ENCODE measurements around the gene ST3GAL4.

The ST3GAL4 gene

GRCh38 chr11:126319374-126319740 lies 36.1 kb upstream of the ST3GAL4 start:
- no peaks in the 10 kb centered on the region for H3K27me3 Mint-ChIP-seq
- ATAC-seq (no peak), DNase-seq (no peak)
- H3K4me1 Mint-ChIP-seq = peaks cover 30% of the 10 kb centered on the region
- peaks cover 23% of the 10 kb centered on the region for H3K36me3 Mint-ChIP-seq (ENCODE audit: low read depth)
- H3K9me3 Mint-ChIP-seq = no peaks in the 10 kb centered on the region
- H3K27ac Mint-ChIP-seq = no peak overlapping the region
- H3K4me3 Mint-ChIP-seq = no peak overlapping the region

GRCh38 chr11:126322996-126323395 lies 32.5 kb upstream of the ST3GAL4 start:
- H3K36me3 Mint-ChIP-seq (ENCODE audit: low read depth) = peaks cover 9% of the 10 kb centered on the region
- ATAC-seq = no peak
- no peaks in the 10 kb centered on the region for H3K9me3 Mint-ChIP-seq
- no peak overlapping the region for H3K4me3 Mint-ChIP-seq
- H3K27ac Mint-ChIP-seq = no peak overlapping the region
- H3K4me1 Mint-ChIP-seq = peaks cover 16% of the 10 kb centered on the region
- DNase-seq = no peak
- H3K27me3 Mint-ChIP-seq = no peaks in the 10 kb centered on the region

- no peak overlapping the region for H3K4me3 Mint-ChIP-seq
- peaks cover 4% of the 10 kb centered on the region for H3K36me3 Mint-ChIP-seq (ENCODE audit: low read depth)
- peaks cover 18% of the 10 kb centered on the region for H3K4me1 Mint-ChIP-seq
- no peaks in the 10 kb centered on the region for H3K9me3 Mint-ChIP-seq
- ATAC-seq (no peak), DNase-seq (no peak)
- H3K27me3 Mint-ChIP-seq = no peaks in the 10 kb centered on the region
- peak overlapping the region; percentile 42 for H3K27ac Mint-ChIP-seq
These were observed 28.0 kb upstream of the ST3GAL4 start for GRCh38 chr11:126327281-126328000.

- H3K36me3 Mint-ChIP-seq (ENCODE audit: low read depth) = peaks cover 4% of the 10 kb centered on the region
- no peak overlapping the region for H3K4me3 Mint-ChIP-seq
- DNase-seq = no peak
- peak overlapping the region; percentile 42 for H3K27ac Mint-ChIP-seq
- no peak for ATAC-seq
- H3K4me1 Mint-ChIP-seq = peaks cover 22% of the 10 kb centered on the region
- H3K9me3 Mint-ChIP-seq = no peaks in the 10 kb centered on the region
- H3K27me3 Mint-ChIP-seq = no peaks in the 10 kb centered on the region
These were observed 27.5 kb upstream of the ST3GAL4 start for GRCh38 chr11:126328001-126328390.

- no peaks in the 10 kb centered on the region for H3K9me3 Mint-ChIP-seq
- no peak overlapping the region for H3K4me3 Mint-ChIP-seq
- peaks cover 22% of the 10 kb centered on the region for H3K4me1 Mint-ChIP-seq
- ATAC-seq (no peak), DNase-seq (no peak)
- H3K36me3 Mint-ChIP-seq (ENCODE audit: low read depth) = peaks cover 4% of the 10 kb centered on the region
- no peaks in the 10 kb centered on the region for H3K27me3 Mint-ChIP-seq
- no peak overlapping the region for H3K27ac Mint-ChIP-seq
These were observed 27.0 kb upstream of the ST3GAL4 start for GRCh38 chr11:126328444-126328843.

GRCh38 chr11:126328938-126329643 lies 26.4 kb upstream of the ST3GAL4 start:
- H3K4me3 Mint-ChIP-seq = no peak overlapping the region
- no peak for DNase-seq
- ATAC-seq = no peak
- peaks cover 4% of the 10 kb centered on the region for H3K36me3 Mint-ChIP-seq (ENCODE audit: low read depth)
- peaks cover 22% of the 10 kb centered on the region for H3K4me1 Mint-ChIP-seq
- H3K27me3 Mint-ChIP-seq = no peaks in the 10 kb centered on the region
- H3K27ac Mint-ChIP-seq = no peak overlapping the region
- H3K9me3 Mint-ChIP-seq = no peaks in the 10 kb centered on the region

- Mint-ChIP-seq H3K27me3 (no peaks in the 10 kb centered on the region), H3K9me3 (no peaks in the 10 kb centered on the region), H3K36me3 (ENCODE audit: low read depth) (peaks cover 4% of the 10 kb centered on the region), H3K4me3 (no peak overlapping the region), H3K27ac (peak overlapping the region; percentile 43), H3K4me1 (peaks cover 22% of the 10 kb centered on the region)
- ATAC-seq = peak; percentile 45
- no peak for DNase-seq
These were observed 25.8 kb upstream of the ST3GAL4 start for GRCh38 chr11:126329644-126330211.

GRCh38 chr11:126331286-126331685 lies 24.2 kb upstream of the ST3GAL4 start:
- no peaks in the 10 kb centered on the region for H3K9me3 Mint-ChIP-seq
- H3K4me1 Mint-ChIP-seq = peaks cover 25% of the 10 kb centered on the region
- peaks cover 7% of the 10 kb centered on the region for H3K36me3 Mint-ChIP-seq (ENCODE audit: low read depth)
- H3K4me3 Mint-ChIP-seq = no peak overlapping the region
- H3K27me3 Mint-ChIP-seq = no peaks in the 10 kb centered on the region
- no peak overlapping the region for H3K27ac Mint-ChIP-seq
- no peak for DNase-seq
- ATAC-seq = no peak

- H3K9me3 Mint-ChIP-seq = no peaks in the 10 kb centered on the region
- peaks cover 8% of the 10 kb centered on the region for H3K36me3 Mint-ChIP-seq (ENCODE audit: low read depth)
- H3K27me3 Mint-ChIP-seq = no peaks in the 10 kb centered on the region
- peak; percentile 85 for ATAC-seq
- H3K27ac Mint-ChIP-seq = no peak overlapping the region
- no peak for DNase-seq
- H3K4me3 Mint-ChIP-seq = no peak overlapping the region
- peaks cover 25% of the 10 kb centered on the region for H3K4me1 Mint-ChIP-seq
These were observed 23.2 kb upstream of the ST3GAL4 start for GRCh38 chr11:126332221-126332711.

- no peak for ATAC-seq
- no peak for DNase-seq
- peaks cover 25% of the 10 kb centered on the region for H3K4me1 Mint-ChIP-seq
- no peaks in the 10 kb centered on the region for H3K27me3 Mint-ChIP-seq
- H3K4me3 Mint-ChIP-seq = no peak overlapping the region
- H3K9me3 Mint-ChIP-seq = no peaks in the 10 kb centered on the region
- H3K27ac Mint-ChIP-seq = no peak overlapping the region
- H3K36me3 Mint-ChIP-seq (ENCODE audit: low read depth) = peaks cover 8% of the 10 kb centered on the region
These were observed 22.3 kb upstream of the ST3GAL4 start for GRCh38 chr11:126333142-126333541.

GRCh38 chr11:126334659-126335462 lies 20.6 kb upstream of the ST3GAL4 start:
- Mint-ChIP-seq H3K9me3 (no peaks in the 10 kb centered on the region), H3K36me3 (ENCODE audit: low read depth) (peaks cover 13% of the 10 kb centered on the region), H3K4me3 (no peak overlapping the region), H3K4me1 (peaks cover 15% of the 10 kb centered on the region), H3K27ac (no peak overlapping the region), H3K27me3 (no peaks in the 10 kb centered on the region)
- DNase-seq (no peak), ATAC-seq (no peak)

- Mint-ChIP-seq H3K9me3 (no peaks in the 10 kb centered on the region), H3K4me3 (no peak overlapping the region), H3K4me1 (peaks cover 14% of the 10 kb centered on the region), H3K36me3 (ENCODE audit: low read depth) (peaks cover 13% of the 10 kb centered on the region), H3K27ac (no peak overlapping the region), H3K27me3 (no peaks in the 10 kb centered on the region)
- DNase-seq (no peak), ATAC-seq (no peak)
These were observed 20.1 kb upstream of the ST3GAL4 start for GRCh38 chr11:126335463-126335760.

- H3K9me3 Mint-ChIP-seq = no peaks in the 10 kb centered on the region
- H3K27ac Mint-ChIP-seq = no peak overlapping the region
- no peaks in the 10 kb centered on the region for H3K27me3 Mint-ChIP-seq
- H3K4me3 Mint-ChIP-seq = no peak overlapping the region
- H3K4me1 Mint-ChIP-seq = peaks cover 14% of the 10 kb centered on the region
- DNase-seq (no peak), ATAC-seq (no peak)
- peaks cover 13% of the 10 kb centered on the region for H3K36me3 Mint-ChIP-seq (ENCODE audit: low read depth)
These were observed 19.3 kb upstream of the ST3GAL4 start for GRCh38 chr11:126336138-126336541.

- Mint-ChIP-seq H3K36me3 (ENCODE audit: low read depth) (peaks cover 13% of the 10 kb centered on the region), H3K4me1 (peaks cover 16% of the 10 kb centered on the region), H3K4me3 (no peak overlapping the region), H3K9me3 (no peaks in the 10 kb centered on the region), H3K27me3 (no peaks in the 10 kb centered on the region), H3K27ac (no peak overlapping the region)
- ATAC-seq (no peak), DNase-seq (no peak)
These were observed 18.8 kb upstream of the ST3GAL4 start for GRCh38 chr11:126336671-126337101.

Data from activated naive CD8-positive, alpha-beta T cell treated with anti-CD3 and anti-CD28 coated beads, Interleukin-2, amount 50 U/mL, for 24 hours (primary cell).